HUES6 (cell line): ENCODE results near the gene PPP6R1.
A peak's percentile ranks its signal among the peaks of the same experiment; 100 is the strongest.
"Not testable (repeated sequence)": the region's sequence is repeated elsewhere in the genome, so short reads cannot be mapped to it uniquely, and the experiment has no call there.

Experiments used
- H3K27ac ChIP-seq: 2 replicates; pipeline ENCODE4 v1.7.0; 2013; ENCODE audit warnings: low read depth, mild to moderate bottlenecking, low read length, inconsistent platforms
- H3K27me3 ChIP-seq: 2 replicates; pipeline ENCODE4 v1.6.1; 2013; ENCODE audit warnings: low read length; ENCODE audit not compliant: control insufficient read depth, insufficient read depth
- H3K36me3 ChIP-seq: 2 replicates; pipeline ENCODE4 v1.6.1; 2013; ENCODE audit warnings: low read length; ENCODE audit not compliant: control insufficient read depth, insufficient read depth
- H3K4me1 ChIP-seq: 2 replicates; pipeline ENCODE4 v1.6.1; 2013; ENCODE audit warnings: low read length; ENCODE audit not compliant: control insufficient read depth, insufficient read depth
- H3K4me3 ChIP-seq: 2 replicates; pipeline ENCODE4 v1.5.1; 2013; ENCODE audit warnings: low read depth, low read length
- H3K9ac ChIP-seq: one replicate; pipeline ENCODE4 v1.6.1; 2013; ENCODE audit warnings: mild to moderate bottlenecking, low read length
- H3K9me3 ChIP-seq: 2 replicates; pipeline ENCODE4 v1.6.1; 2013; ENCODE audit warnings: low read depth, low read length; ENCODE audit not compliant: control insufficient read depth, insufficient read depth

The PPP6R1 gene

GRCh38 chr19:55209693-55210472 is 48.9 kb downstream of the PPP6R1 start:
- Histone ChIP-seq H3K9ac (no peak overlapping the region), H3K36me3 (no peaks in the 10 kb centered on the region), H3K27ac (no peak overlapping the region), H3K27me3 (peaks cover under 1% of the 10 kb centered on the region; the same call in 1 of the 2 replicates), H3K9me3 (peaks cover 9% of the 10 kb centered on the region; the same call in 1 of the 2 replicates), H3K4me1 (no peaks in the 10 kb centered on the region; the same call in 1 of the 2 replicates), H3K4me3 (no peak overlapping the region)

GRCh38 chr19:55208880-55209692 is 49.7 kb downstream of the PPP6R1 start, which contains the start of gene PTPRH:
TSS of gene PTPRH (minus strand) at chr19:55209501. CDS start at chr19:55209433, 68 bp downstream.
- H3K9ac ChIP-seq: no peak within 1 kb of the TSS
- H3K27ac ChIP-seq: no peak within 1 kb of the TSS
- peaks cover 2% of the 10 kb centered on the region; the same call in 1 of the 2 replicates for H3K27me3 ChIP-seq
- peaks cover 9% of the 10 kb centered on the region; the same call in 1 of the 2 replicates for H3K9me3 ChIP-seq
- no peaks in the 10 kb centered on the region; the same call in 1 of the 2 replicates for H3K4me1 ChIP-seq
- H3K4me3 ChIP-seq: no peak within 1 kb of the TSS
- H3K36me3 ChIP-seq: no peaks in the 10 kb centered on the region

GRCh38 chr19:55206664-55207500 is 51.9 kb downstream of the PPP6R1 start:
- no peaks in the 10 kb centered on the region; the same call in 1 of the 2 replicates for H3K4me1 ChIP-seq
- H3K9ac ChIP-seq: no peak overlapping the region
- peak overlapping the region; percentile 21 for H3K4me3 ChIP-seq
- H3K27me3 ChIP-seq: peaks cover 2% of the 10 kb centered on the region; the same call in 1 of the 2 replicates
- no peaks in the 10 kb centered on the region for H3K9me3 ChIP-seq
- H3K27ac ChIP-seq: no peak overlapping the region
- H3K36me3 ChIP-seq: no peaks in the 10 kb centered on the region

- H3K27ac ChIP-seq, H3K9ac ChIP-seq, H3K4me1 ChIP-seq, H3K36me3 ChIP-seq, H3K4me3 ChIP-seq, H3K9me3 ChIP-seq: not testable (repeated sequence)
- peaks cover 11% of the 10 kb centered on the region; the same call in 1 of the 2 replicates for H3K27me3 ChIP-seq
Measured at GRCh38 chr19:55202199-55202598, 56.6 kb downstream of the PPP6R1 start.

- no peak overlapping the region for H3K27ac ChIP-seq
- H3K27me3 ChIP-seq: peaks cover 8% of the 10 kb centered on the region; the same call in 1 of the 2 replicates
- H3K4me3 ChIP-seq: no peak overlapping the region
- H3K36me3 ChIP-seq: no peaks in the 10 kb centered on the region
- H3K4me1 ChIP-seq: no peaks in the 10 kb centered on the region
- H3K9ac ChIP-seq: no peak overlapping the region
- no peaks in the 10 kb centered on the region for H3K9me3 ChIP-seq
Measured at GRCh38 chr19:55199620-55200204, 59.1 kb downstream of the PPP6R1 start.

GRCh38 chr19:55198651-55199050 is 60.2 kb downstream of the PPP6R1 start:
- no peak overlapping the region for H3K27ac ChIP-seq
- no peaks in the 10 kb centered on the region for H3K9me3 ChIP-seq

GRCh38 chr19:55197528-55197927 is 61.3 kb downstream of the PPP6R1 start:
- Histone ChIP-seq H3K4me1 (no peaks in the 10 kb centered on the region), H3K4me3 (no peak overlapping the region), H3K9ac (no peak overlapping the region), H3K36me3 (no peaks in the 10 kb centered on the region), H3K9me3 (no peaks in the 10 kb centered on the region), H3K27ac (no peak overlapping the region), H3K27me3 (peaks cover 8% of the 10 kb centered on the region; the same call in 1 of the 2 replicates)

More at GRCh38 chr19:55198651-55199050, 60.2 kb downstream of the PPP6R1 start:
- H3K27me3 ChIP-seq: peaks cover 8% of the 10 kb centered on the region; the same call in 1 of the 2 replicates
- no peak overlapping the region for H3K4me3 ChIP-seq
- H3K4me1 ChIP-seq: no peaks in the 10 kb centered on the region
- H3K36me3 ChIP-seq: no peaks in the 10 kb centered on the region
- no peak overlapping the region for H3K9ac ChIP-seq

- Histone ChIP-seq H3K4me1 (no peaks in the 10 kb centered on the region), H3K4me3 (no peak overlapping the region), H3K36me3 (no peaks in the 10 kb centered on the region), H3K27ac (no peak overlapping the region), H3K9me3 (no peaks in the 10 kb centered on the region), H3K9ac (no peak overlapping the region), H3K27me3 (peaks cover 8% of the 10 kb centered on the region; the same call in 1 of the 2 replicates)
Measured at GRCh38 chr19:55196803-55197202, 62.0 kb downstream of the PPP6R1 start.

- no peaks in the 10 kb centered on the region for H3K9me3 ChIP-seq
- no peak overlapping the region for H3K4me3 ChIP-seq
- no peak overlapping the region for H3K9ac ChIP-seq
- no peaks in the 10 kb centered on the region; the same call in 1 of the 2 replicates for H3K27me3 ChIP-seq
- H3K27ac ChIP-seq: no peak overlapping the region
- H3K4me1 ChIP-seq: no peaks in the 10 kb centered on the region
- no peaks in the 10 kb centered on the region for H3K36me3 ChIP-seq
Measured at GRCh38 chr19:55193481-55193880, 65.3 kb downstream of the PPP6R1 start.

GRCh38 chr19:55189403-55189835 is 69.4 kb downstream of the PPP6R1 start:
- Histone ChIP-seq H3K4me3 (no peak overlapping the region), H3K27me3 (peaks cover 8% of the 10 kb centered on the region; the same call in 1 of the 2 replicates), H3K4me1 (no peaks in the 10 kb centered on the region), H3K9me3 (no peaks in the 10 kb centered on the region), H3K9ac (no peak overlapping the region), H3K27ac (no peak overlapping the region), H3K36me3 (no peaks in the 10 kb centered on the region)
